Left renal pelvis (tissue), 4 donors: ENCODE measurements around the gene TTR. TPM values are rescaled to one million over a fixed set of nuclear protein-coding genes. Genes with fewer than 3 reads are reported as not detected.
A peak's percentile ranks its signal among the peaks of the same experiment; 100 is the strongest.

ENCODE experiments used
- DNase-seq, 4 donors: peaks; one replicate each; pipeline ENCODE4 v3.0.0-alpha.2; 2013; ENCODE audit warnings: low read depth in 4 of 4, low spot score in 3 of 4
- polyA plus RNA-seq, 4 donors: library from polyadenylated mRNA; unstranded; fragments of 120-200 nt; gene quantifications; one replicate each; pipeline ENCODE4 v1.2.1, GENCODE V29; 2013; ENCODE audit not compliant: insufficient read length in 4 of 4

The TTR gene
- 10 to 100 TPM in 1 of 4 donors, under 1 TPM in 2, not detected in 1; 0.46 to 15.8 (median 0.50) TPM for polyA plus RNA-seq

DNA sequence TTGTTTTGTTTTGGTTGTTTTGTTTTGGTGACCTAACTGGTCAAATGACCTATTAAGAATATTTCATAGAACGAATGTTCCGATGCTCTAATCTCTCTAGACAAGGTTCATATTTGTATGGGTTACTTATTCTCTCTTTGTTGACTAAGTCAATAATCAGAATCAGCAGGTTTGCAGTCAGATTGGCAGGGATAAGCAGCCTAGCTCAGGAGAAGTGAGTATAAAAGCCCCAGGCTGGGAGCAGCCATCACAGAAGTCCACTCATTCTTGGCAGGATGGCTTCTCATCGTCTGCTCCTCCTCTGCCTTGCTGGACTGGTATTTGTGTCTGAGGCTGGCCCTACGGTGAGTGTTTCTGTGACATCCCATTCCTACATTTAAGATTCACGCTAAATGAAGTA, at the start of gene TTR:
TSS of gene TTR (plus strand) at position 250 of the 400 bp plus-strand sequence. CDS start at position 276, 26 bp downstream.
- DNase-seq, result no peak

DNA sequence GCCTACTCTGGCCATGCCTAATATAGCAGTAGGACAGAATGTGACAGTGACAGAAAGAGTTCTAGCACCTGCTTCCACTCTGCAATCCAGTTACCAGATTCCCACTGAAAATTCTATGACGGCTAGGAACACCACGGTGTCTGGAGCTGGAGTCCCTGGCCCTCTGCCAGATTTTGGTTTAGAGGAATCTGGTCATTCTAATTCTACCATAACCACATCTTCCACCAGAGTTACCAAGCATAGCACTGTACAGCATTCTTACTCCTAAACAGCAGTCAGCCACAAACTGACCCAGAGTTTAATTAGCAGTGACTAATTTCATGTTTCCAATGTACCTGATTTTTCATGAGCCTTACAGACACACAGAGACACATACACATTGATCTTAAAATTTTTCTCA, 45.2 kb upstream of the TTR start:
- DNase-seq, result no peak

GRCh38 chr18:31548853-31549252, 42.8 kb upstream of the TTR start:
- DNase-seq, result no peak

GRCh38 chr18:31549416-31549815, 42.3 kb upstream of the TTR start:
- DNase-seq, result no peak

DNA sequence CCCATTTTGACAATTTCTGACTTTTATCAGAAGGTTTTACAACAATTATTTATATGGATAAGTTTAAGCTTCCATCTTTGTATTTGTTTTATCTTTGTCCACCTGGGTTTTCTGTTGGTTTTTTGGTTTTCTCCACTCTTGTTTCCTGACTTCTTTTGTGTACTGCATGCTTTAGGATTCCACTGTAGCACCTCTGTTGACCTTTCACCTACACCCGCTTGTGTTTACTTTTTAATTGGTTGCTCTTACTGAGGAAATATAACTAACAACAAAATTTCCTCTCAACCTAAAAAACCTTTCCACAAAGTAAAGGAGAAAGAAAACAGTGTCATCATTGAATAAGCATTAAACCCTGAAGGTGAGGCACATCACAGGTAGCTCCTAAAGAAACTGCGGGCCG, 39.8 kb upstream of the TTR start:
- DNase-seq, result no peak

DNA sequence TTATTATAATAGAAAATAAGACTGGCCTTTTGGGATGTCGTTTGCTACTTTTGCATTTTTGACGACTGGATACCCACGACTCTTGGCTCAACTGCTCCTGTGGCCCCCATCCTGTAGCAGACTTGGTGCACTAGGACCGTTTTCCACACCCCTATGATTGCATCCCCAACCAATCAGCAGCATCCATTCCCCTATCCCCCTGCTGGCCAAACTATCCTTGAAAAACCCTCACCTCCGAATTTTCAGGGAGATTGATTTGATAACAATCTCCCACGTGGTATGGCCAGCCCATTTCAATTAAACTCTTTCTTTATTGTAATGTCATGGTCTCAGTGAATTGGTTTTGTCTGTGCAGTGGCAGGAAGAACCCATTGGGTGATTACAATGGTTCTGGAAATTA, 37.9 kb upstream of the TTR start:
- DNase-seq, result no peak

GRCh38 chr18:31554776-31555175, 36.9 kb upstream of the TTR start:
- no peak for DNase-seq

- DNase-seq, result peak; percentile 29 to 54 (median 32)
Observed at GRCh38 chr18:31555971-31556747, 35.5 kb upstream of the TTR start.

GRCh38 chr18:31557446-31557845, 34.2 kb upstream of the TTR start:
- no peak for DNase-seq

DNA sequence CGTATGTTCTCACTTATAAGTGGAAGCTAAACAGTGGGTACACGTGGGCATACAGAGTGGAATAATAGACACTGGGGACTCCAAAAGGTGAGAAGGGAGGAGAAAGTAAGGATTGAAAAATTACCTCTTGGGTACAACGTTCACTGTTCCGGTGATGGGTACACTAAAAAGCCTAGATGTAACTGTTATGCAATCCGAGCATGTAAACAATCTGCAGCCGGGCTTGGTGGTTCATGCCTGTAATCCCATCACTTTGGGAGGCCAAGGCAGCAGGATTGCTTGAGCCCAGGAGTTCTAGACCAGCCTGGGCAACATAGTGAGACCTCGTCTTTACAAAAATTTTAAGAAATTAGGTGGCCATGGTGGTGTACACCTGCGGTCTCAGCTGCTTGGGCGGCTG, 33.1 kb upstream of the TTR start:
- DNase-seq, result no peak

GRCh38 chr18:31562726-31563125, 29.0 kb upstream of the TTR start:
- no peak for DNase-seq

GRCh38 chr18:31563778-31564177, 27.9 kb upstream of the TTR start:
- DNase-seq, result no peak

DNA sequence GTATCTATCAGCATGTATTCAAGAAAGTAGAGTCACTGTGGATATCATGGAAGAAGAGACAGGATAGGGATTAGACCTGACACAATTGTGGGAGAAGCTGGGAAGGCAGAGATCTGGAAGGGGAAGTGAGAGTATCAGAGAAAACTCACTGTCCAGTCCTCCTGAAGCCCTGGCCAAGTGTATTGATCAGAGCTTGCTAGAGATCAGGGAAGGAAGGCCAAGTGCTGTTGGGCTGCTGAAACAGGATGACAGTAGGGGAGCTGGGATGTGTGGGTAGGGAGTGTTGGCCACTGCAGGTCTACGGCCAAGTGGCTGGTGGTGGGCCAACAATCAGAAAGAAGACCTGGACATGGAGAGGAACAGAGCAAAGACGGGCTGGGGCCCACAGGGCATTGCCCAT, 26.3 kb upstream of the TTR start:
- no peak for DNase-seq

GRCh38 chr18:31565782-31566512, 25.7 kb upstream of the TTR start:
- no peak for DNase-seq

GRCh38 chr18:31566576-31567306, 24.9 kb upstream of the TTR start:
- DNase-seq, result no peak

GRCh38 chr18:31572368-31572767, 19.3 kb upstream of the TTR start:
- DNase-seq, result no peak

DNA sequence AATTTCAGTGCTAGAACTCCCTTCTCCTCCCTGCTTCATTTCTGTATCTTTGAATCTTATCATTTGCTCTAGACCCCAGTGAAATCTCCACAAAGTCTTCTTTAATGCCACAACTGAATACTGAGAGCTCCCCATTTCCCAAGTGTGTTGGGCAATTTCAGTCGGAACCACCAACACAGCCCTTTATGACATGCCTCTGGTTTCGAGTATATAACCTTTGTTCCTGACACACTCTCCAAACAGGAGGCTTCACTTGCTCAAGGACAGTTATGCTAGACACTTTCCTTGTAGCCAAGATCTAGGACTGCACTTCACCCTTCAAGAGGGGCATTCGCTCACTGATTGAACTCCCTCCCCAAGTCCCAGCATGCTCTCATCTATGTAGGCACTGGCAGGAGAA, 18.6 kb upstream of the TTR start:
- DNase-seq, result no peak

DNA sequence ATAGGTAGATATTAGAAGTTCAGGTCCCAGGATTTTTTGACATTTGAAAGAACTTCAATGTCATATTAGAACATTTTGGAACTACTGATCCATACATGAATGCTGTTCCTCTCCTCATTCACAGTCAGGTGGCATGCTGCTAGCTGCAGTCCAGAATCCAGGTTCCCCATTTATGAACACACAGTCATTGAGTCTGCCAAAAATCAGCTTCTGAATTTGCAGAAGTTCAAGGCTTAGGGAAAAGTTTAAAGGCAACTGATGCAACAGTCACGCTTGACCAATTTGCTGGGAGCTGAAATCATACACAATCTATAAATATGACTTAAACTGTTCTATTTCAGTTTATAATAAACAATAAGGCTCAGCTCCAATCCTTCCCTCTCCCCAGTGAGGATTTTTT, 17.3 kb upstream of the TTR start:
- DNase-seq, result no peak

- DNase-seq, result no peak
Observed at GRCh38 chr18:31575515-31576257, 16.0 kb upstream of the TTR start.

DNA sequence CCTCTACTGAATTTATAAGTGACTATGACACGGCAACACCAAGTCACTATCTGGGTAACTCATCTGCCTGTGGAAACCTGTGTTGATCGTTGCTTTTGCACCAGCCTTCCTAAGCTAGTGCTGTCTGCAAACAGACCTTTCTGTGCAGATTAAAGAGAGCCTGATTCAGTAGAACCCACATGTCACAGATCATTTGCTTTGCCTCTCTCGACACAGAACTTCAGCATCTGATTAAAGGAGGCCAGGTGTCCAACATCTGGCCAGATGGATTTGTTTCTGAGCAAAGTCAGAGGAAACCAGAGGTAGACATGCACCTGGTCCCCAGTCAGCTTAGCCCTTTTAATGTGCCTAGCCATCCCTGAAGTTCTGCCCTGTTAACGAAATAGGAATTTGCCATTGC, 15.0 kb upstream of the TTR start:
- no peak for DNase-seq

DNA sequence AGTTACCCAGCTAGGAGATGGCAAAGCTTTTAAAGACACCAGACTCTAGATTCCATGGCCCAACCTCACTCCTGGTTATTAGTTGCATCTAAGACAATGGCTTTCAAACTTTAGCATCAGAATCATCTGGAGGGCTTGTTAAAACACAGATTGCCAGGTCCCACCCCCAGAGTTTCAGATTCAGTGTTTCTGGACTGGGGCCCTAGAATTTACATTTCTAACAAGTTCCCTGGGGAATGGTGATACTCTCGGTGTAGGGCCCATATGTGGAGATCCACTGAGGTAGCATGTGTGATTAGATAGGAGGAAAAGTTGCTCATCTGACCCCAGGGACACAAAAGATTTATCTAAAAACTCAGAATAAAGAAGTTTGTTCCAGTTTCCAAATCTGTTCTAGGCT, 14.5 kb upstream of the TTR start:
- no peak for DNase-seq
